WTC11 (cell line): ENCODE data around the gene LARP7.

ENCODE experiments used
- CTCF ChIP-seq: fragments of 200-600 bp; IDR thresholded peaks from 2 replicates; pipeline ENCODE4 v1.8.0; 2022; ENCODE audit warnings: antibody characterized with exemption
- E2F1 ChIP-seq: sonication (generic); formaldehyde crosslinking; IDR thresholded peaks from 2 replicates; pipeline ENCODE4 v1.8.0; 2022; ENCODE audit warnings: mild to moderate bottlenecking, missing genetic modification reagents
- ESRRA ChIP-seq: sonication (generic); formaldehyde crosslinking; IDR thresholded peaks from 2 replicates; pipeline ENCODE4 v1.8.1; 2022; ENCODE audit warnings: mild to moderate bottlenecking, missing genetic modification reagents, borderline replicate concordance
- FOXP4 ChIP-seq: sonication (generic); formaldehyde crosslinking; IDR thresholded peaks from 2 replicates; pipeline ENCODE4 v1.8.0; 2022; ENCODE audit warnings: mild to moderate bottlenecking, missing genetic modification reagents
- GABPB1 ChIP-seq: sonication (generic); formaldehyde crosslinking; IDR thresholded peaks from 2 replicates; pipeline ENCODE4 v1.8.1; 2023; ENCODE audit warnings: mild to moderate bottlenecking, missing genetic modification reagents
- JUN ChIP-seq: sonication (generic); formaldehyde crosslinking; IDR thresholded peaks from 2 replicates; pipeline ENCODE4 v1.8.0; 2023; ENCODE audit warnings: mild to moderate bottlenecking, missing genetic modification reagents
- MYBL2 ChIP-seq: sonication (generic); formaldehyde crosslinking; IDR thresholded peaks from 2 replicates; pipeline ENCODE4 v1.8.1; 2023; ENCODE audit warnings: mild to moderate bottlenecking, moderate library complexity, missing genetic modification reagents
- PRDM15 ChIP-seq: sonication (generic); formaldehyde crosslinking; IDR thresholded peaks from 2 replicates; pipeline ENCODE4 v1.8.0; 2022; ENCODE audit warnings: missing genetic modification reagents
- SP1 ChIP-seq: sonication (generic); formaldehyde crosslinking; conservative IDR thresholded peaks from 2 replicates; pipeline ENCODE4 v1.8.1; 2022; ENCODE audit warnings: missing genetic modification reagents
- STAT6 ChIP-seq: sonication (generic); formaldehyde crosslinking; conservative IDR thresholded peaks from 2 replicates; pipeline ENCODE4 v1.8.1; 2023; ENCODE audit warnings: mild to moderate bottlenecking, low read depth, missing genetic modification reagents, moderate library complexity

GRCh38 chr4:112646632-112647537 lies 9.9 kb downstream of the LARP7 start:
- TF ChIP-seq CTCF, result no peak
- TF ChIP-seq PRDM15, result no peak
- TF ChIP-seq GABPB1 (CRISPR knock-in tag), result no peak
- TF ChIP-seq JUN (CRISPR knock-in tag), result 0 out of 2 replicates have a peak, but pooled peaks have one; percentile 16
- no peak for TF ChIP-seq ESRRA (CRISPR knock-in tag)
- no peak for TF ChIP-seq SP1 (CRISPR knock-in tag)
- no peak for TF ChIP-seq E2F1 (CRISPR knock-in tag)
- no peak for TF ChIP-seq FOXP4
- no peak for TF ChIP-seq STAT6 (CRISPR knock-in tag)
- TF ChIP-seq MYBL2 (CRISPR knock-in tag), result no peak
